ENCODE results near the gene MPV17. TPM values are rescaled to one million over a fixed set of nuclear protein-coding genes. Genes with fewer than 3 reads are reported as not detected.

The MPV17 gene
- total RNA-seq, 4 donors from 2014 or later = 41.8 to 60.0 (median 50.6) TPM

GRCh38 chr2:27363933-27364332 is 41.0 kb upstream of the MPV17 start:
- intact Hi-C loops (cut with DNase I; ENCODE audit: low total_unique reads) = no loop called here
- Histone ChIP-seq H3K27ac (no peak overlapping the region), H3K9me3 (no peaks in the 10 kb centered on the region), H3K4me3 (no peak overlapping the region), H3K27me3 (no peaks in the 10 kb centered on the region), H3K36me3 (no peaks in the 10 kb centered on the region), H3K4me1 (peaks cover 2 to 4% of the 10 kb centered on the region in 2 donors)
- no peak for DNase-seq
- no peak for TF ChIP-seq CTCF (IDR thresholded peaks at IDR 0.05)
- TF ChIP-seq POLR2A (IDR thresholded peaks at IDR 0.05) = no peak

- Histone ChIP-seq H3K4me3 (no peak overlapping the region), H3K27ac (no peak overlapping the region), H3K27me3 (no peaks in the 10 kb centered on the region), H3K9me3 (no peaks in the 10 kb centered on the region), H3K4me1 (no peaks in the 10 kb centered on the region), H3K36me3 (no peaks in the 10 kb centered on the region)
- intact Hi-C loops (cut with DNase I; ENCODE audit: low total_unique reads) = no loop called here
- no peak for TF ChIP-seq POLR2A (IDR thresholded peaks at IDR 0.05)
- TF ChIP-seq CTCF (IDR thresholded peaks at IDR 0.05) = no peak
- DNase-seq = no peak
Measured at GRCh38 chr2:27362678-27363420, 40.0 kb upstream of the MPV17 start.

- DNase-seq = peak; percentile 94 to 97
- Histone ChIP-seq H3K9me3 (no peaks in the 10 kb centered on the region), H3K4me3 (peak within 1 kb of the TSS; percentile 73 to 96), H3K27me3 (no peaks in the 10 kb centered on the region), H3K4me1 (peaks cover 5 to 7% of the 10 kb centered on the region in 2 donors), H3K36me3 (no peaks in the 10 kb centered on the region), H3K27ac (peak within 1 kb of the TSS; percentile 80 to 86)
- intact Hi-C loops (cut with DNase I; ENCODE audit: low total_unique reads) = no loop called here
- TF ChIP-seq POLR2A (IDR thresholded peaks at IDR 0.05) = peak; percentile 27 to 32
- peak in 3 of 4 experiments; percentile 11 to 16 (median 15) for TF ChIP-seq CTCF (IDR thresholded peaks at IDR 0.05)
Measured at GRCh38 chr2:27356382-27357181, 33.7 kb upstream of the MPV17 start, which contains the start of gene GTF3C2. TSS of gene GTF3C2 (minus strand) at chr2:27356764. CDS start at chr2:27343554, 13,210 bp downstream.

GRCh38 chr2:27356056-27356381 is 33.1 kb upstream of the MPV17 start:
- Histone ChIP-seq H3K27ac (peak overlapping the region; percentile 80 to 86), H3K9me3 (no peaks in the 10 kb centered on the region), H3K4me1 (peaks cover 5 to 7% of the 10 kb centered on the region in 2 donors), H3K4me3 (peak overlapping the region; percentile 73 to 96), H3K36me3 (no peaks in the 10 kb centered on the region), H3K27me3 (no peaks in the 10 kb centered on the region)
- TF ChIP-seq POLR2A (IDR thresholded peaks at IDR 0.05) (no peak), CTCF (IDR thresholded peaks at IDR 0.05) (no peak)
- intact Hi-C loops (cut with DNase I; ENCODE audit: low total_unique reads) = no loop called here
- DNase-seq = peak in 1 of 2 donors; percentile 31

GRCh38 chr2:27354597-27354927 is 31.7 kb upstream of the MPV17 start:
- Histone ChIP-seq H3K36me3 (no peaks in the 10 kb centered on the region), H3K27me3 (no peaks in the 10 kb centered on the region), H3K27ac (no peak overlapping the region), H3K9me3 (no peaks in the 10 kb centered on the region), H3K4me3 (no peak overlapping the region), H3K4me1 (peaks cover 5 to 7% of the 10 kb centered on the region in 2 donors)
- no peak for TF ChIP-seq POLR2A (IDR thresholded peaks at IDR 0.05)
- no peak for TF ChIP-seq CTCF (IDR thresholded peaks at IDR 0.05)
- DNase-seq = no peak
- intact Hi-C loops (cut with DNase I; ENCODE audit: low total_unique reads) = no loop called here

All from uterus (tissue), 4 donors.